GM12892 (cell line): ENCODE measurements around the gene TAGLN2.

ENCODE experiments used
- POLR2A ChIP-seq: IDR thresholded peaks from 2 replicates; pipeline ENCODE4 v1.6.1; 2011; ENCODE audit warnings: low read depth, low read length, control low read depth
- TAF1 ChIP-seq: IDR thresholded peaks from 2 replicates; pipeline ENCODE4 v1.6.1; 2011; ENCODE audit warnings: low read depth, mild to moderate bottlenecking, control low read depth, low read length, borderline replicate concordance

DNA sequence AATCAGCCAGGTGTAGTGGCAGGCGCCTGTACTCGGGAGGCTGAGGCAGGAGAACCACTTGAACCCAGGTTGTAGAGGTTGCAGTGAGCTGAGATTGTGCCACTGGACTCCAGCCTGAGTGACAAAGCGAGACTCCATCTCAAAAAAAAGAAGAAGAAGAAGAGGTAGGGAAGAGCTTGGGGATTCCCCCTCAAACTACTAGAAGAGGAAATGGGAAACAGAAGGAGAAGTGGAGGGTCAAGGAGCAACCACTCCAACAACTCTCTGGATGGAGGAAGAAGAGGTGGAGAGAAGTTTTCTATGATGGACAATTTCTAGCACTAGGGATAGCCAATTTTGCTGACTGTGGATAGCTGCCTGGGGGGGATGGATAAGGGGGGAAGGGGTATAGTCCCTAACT lies 43.6 kb upstream of the TAGLN2 start:
- TF ChIP-seq POLR2A (no peak), TAF1 (no peak)
